CMK (cell line): ENCODE results near the gene ATF7IP2.
"Not testable (repeated sequence)": the region's sequence is repeated elsewhere in the genome, so short reads cannot be mapped to it uniquely, and the experiment has no call there.

Source experiments
- DNase-seq: peaks from one replicate; pipeline ENCODE4 v3.0.0-alpha.2; 2010; ENCODE audit warnings: low read depth

Gene ATF7IP2, protein sequence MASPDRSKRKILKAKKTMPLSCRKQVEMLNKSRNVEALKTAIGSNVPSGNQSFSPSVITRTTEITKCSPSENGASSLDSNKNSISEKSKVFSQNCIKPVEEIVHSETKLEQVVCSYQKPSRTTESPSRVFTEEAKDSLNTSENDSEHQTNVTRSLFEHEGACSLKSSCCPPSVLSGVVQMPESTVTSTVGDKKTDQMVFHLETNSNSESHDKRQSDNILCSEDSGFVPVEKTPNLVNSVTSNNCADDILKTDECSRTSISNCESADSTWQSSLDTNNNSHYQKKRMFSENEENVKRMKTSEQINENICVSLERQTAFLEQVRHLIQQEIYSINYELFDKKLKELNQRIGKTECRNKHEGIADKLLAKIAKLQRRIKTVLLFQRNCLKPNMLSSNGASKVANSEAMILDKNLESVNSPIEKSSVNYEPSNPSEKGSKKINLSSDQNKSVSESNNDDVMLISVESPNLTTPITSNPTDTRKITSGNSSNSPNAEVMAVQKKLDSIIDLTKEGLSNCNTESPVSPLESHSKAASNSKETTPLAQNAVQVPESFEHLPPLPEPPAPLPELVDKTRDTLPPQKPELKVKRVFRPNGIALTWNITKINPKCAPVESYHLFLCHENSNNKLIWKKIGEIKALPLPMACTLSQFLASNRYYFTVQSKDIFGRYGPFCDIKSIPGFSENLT

DNA sequence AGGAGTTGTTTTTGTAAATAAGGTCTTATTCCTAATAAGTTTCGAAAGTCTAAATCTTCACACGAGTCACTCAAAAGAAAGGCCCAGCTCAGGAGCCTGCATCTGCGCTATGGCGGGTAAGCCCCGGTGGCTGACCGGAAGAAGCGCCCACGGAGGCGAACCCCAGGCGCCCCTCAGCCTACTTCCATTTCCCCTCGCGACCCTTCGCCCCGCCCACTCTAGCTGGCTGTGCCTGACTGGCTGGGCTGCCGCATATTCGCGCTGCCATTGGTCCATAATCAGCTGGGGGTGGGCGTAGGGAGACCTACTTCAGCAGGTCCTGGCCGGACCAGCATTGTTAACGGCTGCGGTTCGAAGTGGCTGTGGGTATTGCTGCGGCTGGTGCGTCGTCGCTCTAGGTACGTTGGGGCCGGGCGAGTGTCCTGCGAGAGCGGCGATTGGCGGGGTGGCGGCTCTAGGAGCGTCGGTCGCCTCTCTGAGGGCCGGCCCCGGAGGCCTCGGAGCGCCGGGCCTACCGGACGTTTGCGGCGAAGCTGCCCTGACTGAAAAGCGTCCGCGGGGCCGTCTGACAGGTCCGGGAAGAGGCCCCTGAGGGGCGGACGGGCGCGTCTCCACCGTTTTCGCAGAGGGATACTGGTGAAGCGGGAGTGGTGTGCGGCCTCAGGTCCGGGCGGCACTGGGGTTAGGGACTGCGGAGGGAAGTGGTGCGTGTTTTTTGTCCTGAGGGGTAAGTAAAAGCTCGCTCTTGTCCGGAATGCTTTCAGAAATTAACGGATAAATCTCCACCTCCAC lies at the start of gene ATF7IP2:
Gene ATF7IP2, plus strand, starts transcription at position 337 of the 792 bp plus-strand sequence. CDS start 44,560 bp downstream, outside the sequence.
- DNase-seq: peak; percentile 86

DNA sequence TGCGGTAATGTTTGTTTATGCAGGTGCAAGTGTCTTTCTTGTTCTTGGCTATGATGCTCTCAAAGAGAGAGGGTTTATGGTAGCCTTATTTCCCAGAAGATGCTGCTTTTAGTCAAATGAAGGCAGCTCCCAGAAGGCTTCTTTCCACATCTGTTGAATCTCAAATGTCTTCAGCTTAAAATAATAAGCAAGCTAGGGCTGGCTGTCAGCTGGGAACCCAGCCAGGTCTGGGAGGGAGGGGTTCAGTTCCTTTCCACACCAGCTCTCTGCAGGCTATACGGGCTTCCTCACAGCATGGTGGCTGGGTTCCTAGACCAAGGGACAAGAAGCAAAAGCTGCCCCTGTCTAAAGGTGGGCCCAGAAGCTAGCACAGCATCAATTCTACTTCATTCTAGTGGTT lies 47.4 kb upstream of the ATF7IP2 start:
- DNase-seq: no peak

DNA sequence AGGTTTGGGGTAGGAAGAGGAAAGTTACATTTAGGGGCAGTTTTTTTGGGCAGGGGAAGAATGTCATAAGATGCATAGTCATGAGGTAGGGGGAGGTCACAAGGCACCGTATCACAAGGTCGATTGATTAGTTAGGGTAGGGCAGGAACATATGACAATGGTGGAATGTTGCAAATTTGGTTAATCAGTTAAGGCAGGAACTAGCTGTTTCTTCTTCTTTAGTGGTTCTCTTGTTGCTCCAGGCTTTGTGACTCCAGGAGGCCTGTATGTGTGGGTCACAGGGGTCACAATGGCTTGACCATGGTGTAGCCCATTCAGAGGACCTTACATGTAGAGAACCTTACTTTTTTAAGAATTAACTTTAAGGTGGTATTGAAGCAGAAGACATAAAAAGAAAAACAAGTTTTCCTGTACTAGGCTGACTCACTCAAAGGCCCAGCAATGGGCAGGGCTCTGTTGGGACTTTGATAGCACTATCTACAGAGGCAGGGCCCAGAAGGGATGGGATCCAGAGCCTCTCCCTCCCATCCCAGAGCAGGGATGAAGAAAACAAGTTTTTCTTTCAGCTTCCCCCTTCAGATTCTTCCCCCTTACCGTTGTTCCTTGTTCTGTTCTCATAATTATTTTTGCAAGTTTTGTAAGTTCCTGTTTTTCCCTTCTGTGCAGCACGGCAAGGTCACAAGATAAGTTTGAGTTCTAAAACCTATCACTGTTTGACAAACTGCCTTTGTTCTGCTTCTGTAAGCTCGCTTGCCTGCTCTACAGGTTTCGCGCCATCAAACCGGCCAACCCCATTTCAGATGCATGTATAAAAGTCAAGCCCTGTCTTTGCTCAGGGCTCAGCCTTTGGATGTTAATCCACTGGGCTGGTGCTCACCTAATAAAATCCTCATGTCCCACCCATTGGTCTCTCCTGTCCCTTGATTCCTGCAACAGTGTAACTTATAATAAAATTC lies 45.8 kb upstream of the ATF7IP2 start:
- no peak for DNase-seq

DNA sequence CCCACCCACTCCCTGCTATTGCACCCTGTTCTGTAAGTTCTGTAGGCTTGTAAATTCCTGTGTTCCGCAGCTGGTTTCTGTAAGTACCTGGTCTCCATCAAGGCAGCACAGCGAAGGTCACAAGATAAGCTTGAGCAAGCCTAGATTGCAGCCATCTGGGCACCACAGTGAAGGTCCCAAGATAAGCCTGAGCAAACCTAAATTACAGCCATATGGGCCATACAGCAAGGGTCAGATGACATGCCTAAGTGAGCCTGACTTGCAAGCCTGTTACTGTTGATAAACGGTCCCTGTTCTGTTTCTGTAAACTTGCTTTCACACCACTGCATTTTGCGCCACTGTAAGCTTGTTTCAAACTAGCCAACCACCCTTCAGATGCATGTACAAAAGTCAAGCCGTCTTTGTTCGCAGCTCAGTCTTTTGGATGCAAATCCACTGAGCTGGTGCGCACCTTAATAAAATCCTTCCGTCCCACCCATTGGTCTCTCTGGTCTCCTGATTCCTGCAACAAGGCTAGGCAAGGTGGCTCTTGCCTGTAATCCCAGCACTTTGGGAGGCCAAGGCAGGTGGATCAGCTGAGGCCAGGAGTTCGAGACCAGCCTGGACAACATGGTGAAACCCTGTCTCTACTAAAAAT lies 42.6 kb upstream of the ATF7IP2 start:
- DNase-seq: no peak

DNA sequence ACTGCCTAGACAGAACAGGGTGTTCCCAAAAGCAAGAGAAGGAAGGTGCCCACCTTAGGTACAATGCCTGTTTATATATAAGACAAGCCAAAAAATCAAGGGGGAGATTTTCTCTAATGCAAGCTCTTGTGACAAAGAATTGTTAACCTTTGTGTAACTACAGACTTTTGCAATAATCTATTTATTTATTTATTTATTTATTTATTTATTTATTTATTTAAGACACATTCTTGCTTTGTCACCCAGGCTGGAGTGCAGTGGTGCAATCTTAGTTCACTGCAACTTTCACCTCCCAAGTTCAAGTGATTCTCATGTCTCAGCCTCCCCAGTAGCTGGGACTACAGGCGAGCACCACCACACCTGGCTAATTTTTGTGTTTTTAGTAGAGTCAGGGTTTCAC lies 41.2 kb upstream of the ATF7IP2 start:
- DNase-seq: not testable (repeated sequence)

DNA sequence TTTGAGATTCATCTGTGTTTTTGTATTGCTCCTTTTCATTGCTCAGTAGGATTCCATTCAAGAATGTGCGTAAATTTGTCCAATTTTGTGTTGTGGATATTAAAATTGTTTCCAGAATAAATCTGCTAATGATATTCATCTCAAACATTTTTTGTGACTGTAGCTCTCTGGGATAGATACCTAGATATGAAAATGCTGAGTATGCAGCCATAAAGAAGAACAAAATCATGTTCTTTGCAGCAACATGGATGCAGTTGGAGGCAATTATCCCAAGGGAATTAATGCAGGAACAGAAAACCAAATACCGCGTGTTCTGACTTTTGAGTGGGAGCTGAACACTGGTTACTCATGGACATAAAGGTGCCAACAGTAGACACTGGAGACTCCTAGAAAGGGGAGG lies 40.2 kb upstream of the ATF7IP2 start:
- no peak for DNase-seq

DNA sequence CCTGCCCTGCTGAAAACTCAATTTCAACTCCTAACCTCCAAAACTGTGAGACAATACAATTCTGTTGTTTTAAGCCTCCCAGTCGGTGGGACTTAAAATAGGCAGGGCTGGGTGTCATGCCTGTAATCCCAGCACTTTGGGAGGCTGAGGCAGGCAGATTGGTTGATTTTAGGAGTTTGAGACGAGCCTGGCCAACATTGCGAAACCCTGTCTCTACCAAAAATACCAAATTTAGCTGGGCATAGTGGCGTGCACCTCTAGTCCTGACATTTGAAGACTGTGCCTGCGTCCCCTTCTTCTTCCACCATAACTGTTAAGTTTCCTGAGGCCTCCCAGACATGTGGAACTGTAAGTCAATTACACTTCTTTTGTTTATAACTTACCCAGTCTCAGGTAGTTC lies 36.0 kb upstream of the ATF7IP2 start:
- DNase-seq: no peak

DNA sequence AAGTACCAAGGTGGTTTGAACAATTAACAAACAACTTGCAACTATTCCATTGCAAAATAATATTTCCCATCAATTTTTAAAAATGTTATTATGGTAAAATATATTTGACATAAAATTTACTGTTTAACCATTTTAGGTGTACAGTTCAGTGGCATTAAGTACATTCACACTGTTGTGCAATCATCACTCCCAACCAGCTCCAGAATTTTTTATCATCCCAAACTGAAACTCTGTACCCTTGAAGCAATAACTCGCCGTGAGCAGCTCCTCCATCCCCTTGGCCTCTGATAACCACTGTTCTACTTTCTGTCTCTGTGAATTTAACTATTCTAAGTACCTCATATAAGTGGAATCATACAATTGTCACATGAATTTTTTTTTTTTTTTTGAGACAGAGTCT lies 33.6 kb upstream of the ATF7IP2 start:
- no peak for DNase-seq

DNA sequence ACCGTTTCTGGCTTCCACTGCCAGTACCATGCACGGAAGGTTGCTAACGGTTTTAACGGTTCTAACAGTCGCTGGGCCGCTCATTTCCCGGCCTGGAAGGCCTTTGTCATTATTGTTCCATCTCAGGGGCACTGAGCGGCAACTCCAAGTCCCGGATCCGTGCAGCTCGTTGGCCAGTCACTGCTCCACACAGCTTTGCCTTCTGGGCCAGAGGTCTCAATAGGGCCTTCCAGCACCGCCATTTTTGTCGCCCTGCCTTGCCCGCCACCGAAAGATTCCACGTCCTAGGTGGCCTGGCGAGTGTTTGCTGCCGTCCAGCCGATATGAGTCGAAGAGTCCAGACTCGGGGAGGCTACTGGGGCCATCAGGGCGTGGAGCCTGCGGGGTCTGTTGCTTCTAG lies 30.3 kb upstream of the ATF7IP2 start:
- DNase-seq: no peak

DNA sequence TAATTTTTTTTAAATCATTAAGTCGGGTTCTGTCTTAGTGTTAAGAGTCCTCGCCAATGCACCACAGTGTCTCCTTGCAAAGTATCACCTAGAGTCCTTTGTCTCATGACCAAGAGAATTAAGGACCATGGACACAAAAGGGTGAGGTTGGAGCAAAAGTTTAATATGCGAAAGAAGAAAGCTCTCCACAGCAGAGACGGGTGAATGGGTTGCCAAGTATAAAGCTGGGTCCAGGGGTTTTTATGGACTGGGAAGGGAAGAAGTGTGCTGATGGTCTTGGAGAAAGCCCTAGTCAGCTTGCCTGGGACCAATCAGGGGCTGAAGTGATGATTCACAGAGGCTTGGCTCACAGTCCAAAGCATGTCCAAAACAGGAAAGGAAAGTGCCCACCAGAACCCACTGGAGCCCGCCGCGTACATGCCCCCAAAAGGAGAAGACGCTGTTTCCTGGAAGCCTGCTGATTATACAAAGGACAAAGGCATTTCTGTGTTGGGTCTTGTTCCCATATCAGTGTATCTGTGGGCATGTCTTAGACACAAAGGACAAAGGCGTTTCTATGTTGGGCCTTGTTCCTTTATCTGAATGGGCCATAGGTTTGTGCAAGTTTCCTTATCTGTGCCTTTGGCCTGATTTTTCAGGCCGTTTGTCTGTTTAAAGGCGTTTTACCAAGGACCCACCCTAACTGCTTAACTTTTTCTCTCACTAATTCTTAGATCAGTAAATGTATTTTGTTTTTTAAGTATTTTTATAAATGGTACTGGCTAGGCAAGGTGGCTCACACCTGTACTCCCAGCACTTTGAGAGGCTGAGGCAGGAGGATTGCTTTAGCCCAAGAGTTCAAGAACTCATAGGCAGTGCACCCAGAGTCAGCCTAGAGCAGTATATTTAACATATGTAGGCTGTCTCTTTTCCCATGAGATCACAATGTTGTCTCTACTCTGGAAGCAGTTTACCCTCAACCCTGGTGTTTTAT lies 28.7 kb upstream of the ATF7IP2 start:
- DNase-seq: peak; percentile 63

DNA sequence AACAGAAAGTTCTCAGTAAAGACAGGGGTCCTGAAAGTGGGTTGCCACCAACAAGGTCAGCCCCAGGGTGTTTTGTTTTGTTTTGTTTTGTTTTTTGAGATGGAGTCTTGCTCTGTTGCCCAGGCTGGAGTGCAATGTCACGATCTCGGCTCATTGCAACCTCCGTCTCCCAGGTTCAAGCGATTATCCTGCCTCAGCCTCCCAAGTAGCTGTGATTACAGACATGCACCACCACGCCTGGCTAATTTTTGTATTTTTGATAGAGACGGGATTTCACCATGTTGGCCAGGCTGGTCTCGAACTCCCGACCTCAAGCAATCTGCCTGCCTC lies 24.1 kb upstream of the ATF7IP2 start:
- not testable (repeated sequence) for DNase-seq

DNA sequence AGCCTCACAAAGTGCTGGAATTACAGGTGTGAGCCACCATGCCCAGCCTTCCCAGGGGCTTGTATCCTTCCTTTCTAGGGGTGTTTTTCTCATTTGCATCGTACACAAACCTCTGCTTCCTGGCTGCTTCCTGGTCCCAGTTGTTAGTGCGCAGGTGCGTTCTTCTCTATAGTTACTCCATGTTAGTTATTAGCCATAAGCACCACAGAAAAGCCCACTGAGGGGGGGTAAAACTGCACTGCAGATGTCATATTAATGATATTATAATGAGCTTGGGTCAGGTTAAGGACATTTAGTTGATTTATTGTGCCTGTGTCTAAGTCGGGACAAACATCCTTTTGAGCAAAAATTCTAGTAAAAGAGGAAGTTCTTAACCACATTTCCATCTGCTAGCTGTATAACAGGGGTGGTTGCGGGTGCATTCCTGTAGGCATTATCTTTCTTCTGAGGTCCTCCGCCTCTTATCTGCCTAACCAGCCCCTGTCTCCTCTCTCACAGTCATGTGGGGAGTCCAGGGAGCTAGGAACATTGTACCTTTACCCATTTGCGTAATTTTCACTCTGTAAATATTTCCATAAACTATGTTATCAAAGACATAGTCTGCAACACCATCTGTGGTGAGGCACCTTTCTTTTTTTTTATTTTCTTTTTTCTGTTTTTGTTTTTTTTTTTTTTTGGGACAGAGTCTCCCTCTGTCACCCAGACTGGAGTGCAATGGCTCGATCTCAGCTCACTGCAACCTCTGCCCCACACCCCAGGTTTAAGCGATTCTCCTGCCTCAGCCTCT lies 23.6 kb upstream of the ATF7IP2 start:
- peak; percentile 90 for DNase-seq

DNA sequence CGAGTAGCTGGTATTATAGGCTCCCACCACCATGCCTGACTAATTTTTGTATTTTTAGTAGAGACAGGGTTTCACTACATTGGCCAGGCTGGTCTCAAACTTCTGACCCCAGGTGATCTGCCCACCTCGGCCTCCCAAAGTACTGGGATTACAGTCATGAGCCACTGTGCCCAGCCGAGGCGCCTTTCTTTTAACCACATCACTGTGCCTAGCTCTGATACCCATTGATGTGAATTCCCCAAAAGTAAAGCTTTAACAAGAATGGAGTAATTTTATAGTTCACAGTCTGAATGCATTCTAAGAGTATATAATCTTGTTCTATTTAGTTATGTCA lies 23.0 kb upstream of the ATF7IP2 start:
- not testable (repeated sequence) for DNase-seq

DNA sequence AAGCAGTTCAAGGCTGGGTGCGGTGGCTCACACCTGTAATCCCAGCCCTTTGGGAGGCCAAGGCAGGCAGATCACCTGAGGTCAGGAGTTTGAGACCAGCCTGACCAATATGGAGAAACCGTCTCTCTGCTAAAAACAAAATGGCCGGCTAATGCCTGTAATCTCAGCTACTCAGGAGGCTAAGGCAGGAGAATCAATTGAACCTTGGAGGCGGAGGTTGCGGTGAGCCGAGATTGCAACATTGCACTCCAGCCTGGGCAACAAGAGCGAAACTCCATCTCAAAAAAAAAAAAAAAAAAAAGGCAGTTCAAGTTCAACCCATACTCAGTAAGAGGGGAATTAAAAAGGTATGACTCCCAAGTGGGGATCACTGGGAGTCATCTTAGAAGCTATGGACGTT lies 19.2 kb upstream of the ATF7IP2 start:
- DNase-seq: not testable (repeated sequence)

DNA sequence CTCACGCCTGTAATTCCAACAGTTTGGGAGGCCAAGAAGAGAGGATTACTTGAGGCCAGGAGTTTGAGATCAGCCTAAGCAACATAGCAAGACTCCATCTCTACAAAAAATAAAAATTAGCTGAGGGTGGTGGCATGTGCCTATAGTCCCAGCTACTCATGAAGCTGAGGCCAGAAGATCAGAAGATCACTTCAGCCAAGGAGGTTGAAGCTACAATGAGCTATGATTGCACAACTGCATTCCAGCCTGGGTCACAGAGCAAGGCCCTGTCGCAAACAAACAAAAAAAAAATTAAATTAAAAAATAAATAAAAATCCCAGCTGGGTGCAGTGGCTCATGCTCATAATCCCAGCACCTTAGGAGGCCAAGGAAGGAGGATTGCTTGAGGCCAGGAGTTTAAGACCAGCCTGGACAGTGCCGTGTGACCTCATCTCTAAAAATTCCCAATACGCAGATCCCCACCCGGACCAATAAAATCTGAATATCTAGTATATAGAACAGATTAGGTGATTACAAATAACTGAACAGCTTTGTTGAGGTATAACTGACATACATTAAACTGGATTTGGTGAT lies 18.2 kb upstream of the ATF7IP2 start:
- no peak for DNase-seq

DNA sequence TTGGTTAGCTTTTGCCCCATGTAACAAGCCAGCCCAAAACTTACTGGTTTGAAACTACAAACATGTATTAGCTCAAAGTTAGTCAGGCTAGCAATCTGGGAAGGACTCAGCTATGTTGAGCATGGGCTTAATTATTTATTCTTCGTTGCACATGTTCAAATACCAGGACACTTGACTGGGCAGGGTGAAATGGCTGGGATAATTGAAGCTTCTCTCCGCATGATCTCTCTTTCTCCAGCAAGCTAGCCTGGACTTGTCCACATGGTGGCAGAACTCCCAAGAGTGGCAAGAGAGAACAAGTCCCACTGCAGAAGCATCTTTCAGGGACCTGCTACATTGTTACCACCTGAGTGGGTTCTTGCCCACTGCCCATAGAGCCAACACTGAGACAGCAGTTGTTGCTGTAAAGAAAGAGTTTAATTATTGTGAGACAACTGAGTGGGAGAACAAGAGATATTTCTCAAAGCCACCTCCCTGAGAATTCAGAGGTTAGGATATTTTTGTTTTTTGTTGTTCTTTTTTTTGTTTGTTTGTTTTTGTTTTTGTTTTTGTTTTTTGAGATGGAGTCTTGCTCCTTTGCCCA lies 16.8 kb upstream of the ATF7IP2 start:
- DNase-seq: no peak

DNA sequence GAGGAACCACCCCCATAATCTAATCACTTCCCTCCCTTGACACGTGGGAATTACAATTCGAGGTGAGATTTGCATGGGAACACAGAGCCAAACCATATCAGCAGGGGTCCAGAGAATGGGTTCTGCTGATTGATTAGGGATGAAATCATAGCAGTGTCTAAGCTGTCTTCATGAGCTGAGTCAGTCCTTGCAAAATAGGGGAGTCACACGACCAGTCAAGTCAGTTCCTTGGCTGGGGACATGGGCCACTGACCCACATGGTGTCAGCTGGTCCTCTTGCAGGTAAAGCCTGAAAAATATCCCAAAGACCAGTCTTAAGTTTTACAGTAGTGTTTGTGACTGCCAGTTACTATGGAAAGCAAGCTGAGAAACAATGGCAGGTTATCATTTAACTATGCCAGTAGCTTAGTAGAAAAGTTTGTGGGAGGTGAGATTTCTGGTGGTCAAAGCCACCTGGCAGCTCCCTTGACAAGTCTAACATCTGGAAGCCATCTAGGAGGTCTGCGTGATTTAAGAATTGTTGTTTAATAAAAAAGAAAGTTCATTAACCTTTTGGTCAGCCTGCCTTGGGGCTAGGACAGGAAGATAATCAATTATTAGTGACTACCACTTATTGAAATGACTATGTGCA lies 15.7 kb upstream of the ATF7IP2 start:
- no peak for DNase-seq

DNA sequence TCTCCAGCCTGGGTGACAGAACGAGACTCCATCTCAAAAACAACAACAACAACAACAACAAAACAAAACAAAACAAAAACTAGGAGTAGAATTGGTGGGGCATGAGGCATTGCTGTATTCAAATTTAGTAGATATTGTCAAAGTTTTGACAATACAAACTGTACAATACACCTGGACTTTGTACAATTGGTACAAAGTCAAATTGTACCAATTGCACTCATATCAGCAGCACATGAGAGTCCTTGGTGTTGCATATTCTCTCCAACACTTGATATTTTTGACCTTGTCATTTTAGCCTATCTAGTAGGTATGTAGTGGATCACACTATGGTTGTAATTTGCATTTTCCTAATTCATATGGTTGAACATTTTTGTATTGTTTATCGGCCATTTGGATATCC lies 14.3 kb upstream of the ATF7IP2 start:
- DNase-seq: no peak
